K562 (cell line): ENCODE measurements around the gene SLC35B1. TPM values are rescaled to one million over a fixed set of nuclear protein-coding genes. Genes with fewer than 3 reads are reported as not detected.

Source experiments
- ATAC-seq: fragments of 200-7000 bp; cut with Tn5 transposase; 3 replicates; pipeline ENCODE4 v1.9.1; 2020; ENCODE audit warnings: moderate library complexity
- BruUV-seq: library from RNA; stranded (reverse); fragments of 400-500 nt; replicated peaks from 2 replicates; lab custom pipeline; 2021; lab: Mats Ljungman, UMichigan
- CTCF ChIA-PET: fragments of 300-600 bp; formaldehyde crosslinking; extraction: SDS; loops from one replicate; lab custom pipeline; 2021; ENCODE audit warnings: low intra/inter-chr PET ratio; lab: Yijun Ruan, JAX
- POLR2A ChIA-PET: fragments of 300-600, 350-650 bp; sonication (Branson Sonifier 250); formaldehyde crosslinking; extraction: SDS; loops from one replicate; lab custom pipeline; 2021; ENCODE audit warnings: antibody characterized with exemption, inconsistent platforms; lab: Yijun Ruan, JAX
- DNase-seq, 4 experiments: peaks; one replicate each; pipeline versions ENCODE4 v3.0.0 to v3.0.0-alpha.2; 2011 to 2018; ENCODE audit warnings: low spot score in 3 of 4, mixed read lengths in 3 of 4; ENCODE audit errors: extremely low read depth in 1 of 4
- FAIRE-seq: peaks from 2 replicates; lab custom pipeline; 2011; peaks lifted over from hg19 to GRCh38; lab: Jason Lieb, UNC
- H2AFZ ChIP-seq: 2 replicates; pipeline ENCODE4 v1.6.0; 2011; ENCODE audit warnings: low read depth, low read length, control low read depth, inconsistent platforms
- H3K27ac ChIP-seq: fragments of 200-600 bp; 3 replicates; pipeline ENCODE4 v1.8.0; 2011; ENCODE audit warnings: low read depth, mild to moderate bottlenecking, control low read depth, inconsistent platforms, low read length, moderate library complexity, mixed read lengths; ENCODE audit errors: extremely low read depth
- H3K27me3 ChIP-seq, 2 experiments: fragments of 300-600 bp in 1 of 2; 2 replicates in 1 of 2; 3 replicates in 1 of 2; pipeline versions ENCODE4 v1.6.0 to v1.8.0; 2011; ENCODE audit warnings: inconsistent platforms in 2 of 2, low read length in 2 of 2, mild to moderate bottlenecking in 1 of 2, mixed read lengths in 1 of 2, moderate library complexity in 1 of 2; ENCODE audit not compliant: control insufficient read depth in 2 of 2, insufficient read depth in 2 of 2
- H3K36me3 ChIP-seq: fragments of 300-600 bp; 3 replicates; pipeline ENCODE4 v1.8.0; 2011; ENCODE audit warnings: mild to moderate bottlenecking, low read length, inconsistent platforms; ENCODE audit not compliant: control insufficient read depth, insufficient read depth
- H3K4me1 ChIP-seq, 2 experiments: fragments of 200-600 bp in 1 of 2; replicated peaks in 1 of 2; 2 replicates in 1 of 2; 3 replicates in 1 of 2; pipeline versions ENCODE4 v1.5.1 to v1.8.0; 2011; ENCODE audit warnings: inconsistent platforms in 2 of 2, low read length in 2 of 2, mild to moderate bottlenecking in 1 of 2, mixed read lengths in 1 of 2, moderate library complexity in 1 of 2; ENCODE audit not compliant: control insufficient read depth in 2 of 2, insufficient read depth in 2 of 2
- H3K4me2 ChIP-seq: 2 replicates; pipeline ENCODE4 v1.6.1; 2011; ENCODE audit warnings: low read length, control low read depth, inconsistent platforms, mixed read lengths; ENCODE audit not compliant: insufficient read depth
- H3K4me3 ChIP-seq: fragments of 200-600 bp; sonication (generic), shearing (Covaris generic); 2 replicates; pipeline ENCODE4 v1.5.1; 2016; ENCODE audit warnings: control low read depth, inconsistent platforms
- H3K79me2 ChIP-seq: fragments of 200-600 bp; 3 replicates; pipeline ENCODE4 v1.8.0; 2011; ENCODE audit warnings: low read length, inconsistent platforms; ENCODE audit not compliant: control insufficient read depth, insufficient read depth
- H3K9ac ChIP-seq, 2 experiments: 2 replicates each; pipeline versions ENCODE4 v1.6.0 to v1.6.1; 2011; ENCODE audit warnings: low read depth in 2 of 2, low read length in 2 of 2, control low read depth in 1 of 2, inconsistent platforms in 1 of 2, mild to moderate bottlenecking in 1 of 2, mixed read lengths in 1 of 2; ENCODE audit not compliant: insufficient read depth in 1 of 2
- H3K9me1 ChIP-seq: one replicate; pipeline ENCODE4 v1.6.0; 2011; ENCODE audit warnings: inconsistent platforms, mild to moderate bottlenecking, low read length, moderate library complexity; ENCODE audit not compliant: control insufficient read depth, insufficient read depth
- H3K9me3 ChIP-seq: replicated peaks from 2 replicates; pipeline ENCODE4 v1.5.1; 2011; ENCODE audit warnings: low read depth, low read length, inconsistent platforms; ENCODE audit not compliant: control insufficient read depth, insufficient read depth
- H4K20me1 ChIP-seq: replicated peaks from 2 replicates; pipeline ENCODE4 v1.6.1; 2011; ENCODE audit warnings: low read length, inconsistent platforms, mixed read lengths; ENCODE audit not compliant: control insufficient read depth, insufficient read depth
- CCAR2 ChIP-seq: fragments of 200-400 bp; formaldehyde crosslinking; IDR thresholded peaks from 2 replicates; pipeline ENCODE4 v1.6.1; 2017; ENCODE audit warnings: mild to moderate bottlenecking, low read depth, low read length
- COPS2 ChIP-seq: fragments of 450-650 bp; conservative IDR thresholded peaks from 2 replicates; pipeline ENCODE4 v1.6.1; 2016; ENCODE audit warnings: mild to moderate bottlenecking, moderate library complexity
- E2F3 ChIP-seq: fragments of 250-450 bp; sonication (Bioruptor Pico); IDR thresholded peaks from 2 replicates; pipeline ENCODE4 v1.4.0; 2020; ENCODE audit warnings: mild to moderate bottlenecking
- EP300 ChIP-seq: IDR thresholded peaks from 2 replicates; pipeline ENCODE4 v1.6.1; 2012; ENCODE audit warnings: low read length, improper control_type of control experiment
- HNRNPUL1 ChIP-seq: fragments of 200-400 bp; formaldehyde crosslinking; IDR thresholded peaks from 2 replicates; pipeline ENCODE4 v1.6.1; 2017; ENCODE audit warnings: low read length
- MCM5 ChIP-seq: fragments of 450-650 bp; IDR thresholded peaks from 2 replicates; pipeline ENCODE4 v1.6.1; 2016; ENCODE audit warnings: low read depth
- NEUROD1 ChIP-seq: fragments of 150-350 bp; IDR thresholded peaks from 2 replicates; pipeline ENCODE4 v1.6.1; 2014; ENCODE audit warnings: borderline replicate concordance, low read length, low read depth; ENCODE audit not compliant: partially characterized antibody
- NR4A1 ChIP-seq, 2 experiments: fragments of 250-450 bp in 1 of 2; fragments of 450-650 bp in 1 of 2; sonication (Bioruptor Pico) in 1 of 2; IDR thresholded peaks; 2 replicates each; pipeline versions ENCODE4 v1.4.0 to v1.6.1; 2016 to 2020; ENCODE audit warnings: mild to moderate bottlenecking in 2 of 2, missing compliant biosample characterization in 1 of 2, missing genetic modification characterization in 1 of 2, moderate library complexity in 1 of 2
- POLR2G ChIP-seq: fragments of 200-400 bp; formaldehyde crosslinking; IDR thresholded peaks from 2 replicates; pipeline ENCODE4 v1.6.1; 2017; ENCODE audit warnings: low read depth, mild to moderate bottlenecking, antibody characterized with exemption, low read length, moderate library complexity
- RAD21 ChIP-seq, 2 experiments: fragments of 250-450 bp in 1 of 2; fragments of 450-650 bp in 1 of 2; sonication (Bioruptor Pico) in 1 of 2; formaldehyde crosslinking in 1 of 2; IDR thresholded peaks in 1 of 2; conservative IDR thresholded peaks in 1 of 2; 2 replicates each; pipeline versions ENCODE4 v1.4.0 to v1.8.0; 2020 to 2022; ENCODE audit warnings: mild to moderate bottlenecking in 2 of 2, moderate library complexity in 1 of 2
- RUNX1 ChIP-seq: sonication (generic); IDR thresholded peaks from 2 replicates; pipeline ENCODE4 v1.6.1; 2016; ENCODE audit warnings: antibody characterized with exemption, low read depth
- SAP30 ChIP-seq: fragments of 200-600 bp; sonication (generic); IDR thresholded peaks from 2 replicates; pipeline ENCODE4 v1.6.1; 2012; ENCODE audit warnings: borderline replicate concordance, low read depth, mild to moderate bottlenecking, moderate library complexity, low read length, control low read depth, inconsistent platforms; ENCODE audit not compliant: insufficient read depth, poor library complexity, severe bottlenecking
- SP2 ChIP-seq: IDR thresholded peaks from 2 replicates; pipeline ENCODE4 v1.6.1; 2011; ENCODE audit warnings: mild to moderate bottlenecking, low read depth, low read length, moderate library complexity; ENCODE audit not compliant: poor library complexity, severe bottlenecking; ENCODE audit errors: extremely low read depth
- TCF7 ChIP-seq: sonication (generic); IDR thresholded peaks from 2 replicates; pipeline ENCODE4 v1.6.1; 2016; ENCODE audit warnings: antibody characterized with exemption, borderline replicate concordance
- ZC3H11A ChIP-seq: IDR thresholded peaks from 2 replicates; pipeline ENCODE4 v1.6.1; 2012; ENCODE audit warnings: low read depth, low read length, improper control_type of control experiment
- ZC3H8 ChIP-seq: fragments of 450-650 bp; IDR thresholded peaks from 2 replicates; pipeline ENCODE4 v1.6.1; 2017
- ZFPM2 ChIP-seq: fragments of 250-450 bp; sonication (Bioruptor Pico); IDR thresholded peaks from 2 replicates; pipeline ENCODE4 v1.5.1; 2022; ENCODE audit warnings: mild to moderate bottlenecking
- ZNF12 ChIP-seq: sonication (generic); formaldehyde crosslinking; IDR thresholded peaks from 2 replicates; pipeline ENCODE4 v1.4.0; 2020; ENCODE audit warnings: mild to moderate bottlenecking, missing genetic modification reagents
- ZNF354B ChIP-seq: fragments of 250-450 bp; sonication (Bioruptor Pico); IDR thresholded peaks from 2 replicates; pipeline ENCODE4 v1.4.0; 2020
- ZNF79 ChIP-seq: fragments of 250-450 bp; sonication (Bioruptor Pico); IDR thresholded peaks from 2 replicates; pipeline ENCODE4 v1.4.0; 2020; ENCODE audit warnings: low read depth, mild to moderate bottlenecking, moderate library complexity
- ZNF830 ChIP-seq: fragments of 250-450 bp; sonication (Bioruptor Pico); IDR thresholded peaks from 2 replicates; pipeline ENCODE4 v1.5.0; 2021; ENCODE audit warnings: mild to moderate bottlenecking
- WGBS: fragments of 100-300 bp; shearing (Covaris generic); methylation state at CpG from one replicate; pipeline ENCODE4 v1.1.6; 2016; ENCODE audit warnings: low coverage, mixed read lengths; ENCODE audit not compliant: insufficient coverage; ENCODE audit errors: missing lambda C conversion rate; 5-methylcytosine and 5-hydroxymethylcytosine counted together
- in situ Hi-C: fragments of 300-500 bp; cut with MboI; formaldehyde crosslinking; loops from 4 replicates; pipeline ENCODE4 v1.15.0; 2018; ENCODE audit warnings: inconsistent platforms, mixed read lengths
- intact Hi-C: fragments of 100-400 bp; cut with micrococcal nuclease; formaldehyde crosslinking; loops from 2 replicates; pipeline ENCODE4 v1.14.2; 2022
- polyA plus RNA-seq, 8 experiments: library from polyadenylated mRNA; depleted of rRNA in 4 of 8; stranded (reverse) in 5 of 8; unstranded in 3 of 8; fragments of >200 nt; fragmentation: Nextera tagmentation in 2 of 8; fragmentation: Illumina TruSeq in 1 of 8; extraction: Ambion mirVana in 2 of 8; extraction: Trizol in 1 of 8; gene quantifications; 2 replicates each; pipeline versions ENCODE4 v1.2.1 to v1.2.3, GENCODE V29; 2011 to 2014; ENCODE audit warnings: inconsistent platforms in 1 of 8, missing spikeins in 1 of 8
- total RNA-seq, 7 experiments: library from RNA; depleted of rRNA in 6 of 7; stranded (reverse); fragments of >200 nt in 6 of 7; fragmentation: Illumina TruSeq in 2 of 7; extraction: Trizol in 2 of 7; gene quantifications; 2 replicates each; pipeline versions ENCODE4 v1.2.1 to v1.2.3, GENCODE V29; 2011 to 2021; ENCODE audit warnings: low replicate concordance in 1 of 7
- TF ChIP-seq, protein P1 (sequence below), 2 experiments: IDR thresholded peaks in 1 of 2; conservative IDR thresholded peaks in 1 of 2; 2 replicates each; pipeline ENCODE4 v1.6.1; 2016; ENCODE audit warnings: low read depth in 2 of 2, mild to moderate bottlenecking in 1 of 2, missing compliant biosample characterization in 1 of 2, missing genetic modification characterization in 1 of 2, moderate library complexity in 1 of 2

SLC35B1 gene
- total and polyA plus RNA-seq, 9 of the 15 experiments (the other 6 are each of a cell fraction or from before 2014, with no cell fraction given): 51.4 to 87.9 (median 66.3) TPM

DNA sequence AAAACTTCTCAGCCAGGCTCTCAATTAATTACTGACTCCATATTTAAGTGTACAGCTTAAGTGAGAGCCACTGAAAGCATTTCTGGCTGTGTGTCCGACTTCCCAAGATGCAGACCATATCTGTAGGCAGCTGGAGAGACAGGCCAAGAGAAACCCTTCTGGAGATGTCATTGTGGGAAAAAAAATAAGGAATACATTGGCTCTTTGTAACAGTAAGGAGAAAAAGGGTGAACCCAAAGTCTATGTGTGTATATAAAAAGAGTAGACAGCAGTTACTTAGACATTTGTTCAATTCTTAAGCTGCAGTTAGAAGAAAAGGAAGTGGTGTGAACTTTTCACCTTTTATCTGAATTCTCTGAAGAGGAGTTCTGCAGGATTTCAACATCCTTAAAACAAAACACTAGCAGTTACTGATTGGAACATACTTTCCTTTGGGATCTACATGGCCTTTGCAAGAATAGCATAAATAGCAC is 34.4 kb upstream of the SLC35B1 start:
- Histone ChIP-seq H3K27ac (peak overlapping the region; percentile 92; the same call in 2 of the 3 replicates), H2AFZ (no peak overlapping the region), H3K36me3 (peaks cover 75% of the 10 kb centered on the region), H3K4me2 (peak overlapping the region; percentile 35; the same call in 1 of the 2 replicates), H3K4me1 (peaks cover 28 to 75% of the 10 kb centered on the region in 2 experiments), H3K79me2 (peaks cover 87% of the 10 kb centered on the region), H3K9me1 (no peaks in the 10 kb centered on the region), H3K9ac (peak overlapping the region in 1 of 2 experiments; percentile 21; a peak in 1 of 4 replicates), H3K27me3 (no peaks in the 10 kb centered on the region), H3K9me3 (no peaks in the 10 kb centered on the region), H4K20me1 (peaks cover 10% of the 10 kb centered on the region), H3K4me3 (no peak overlapping the region)
- WGBS: 8% methylated on average over 1 of the region's 1 CpG
- in situ Hi-C loops: no loop called here
- FAIRE-seq (peak; percentile 19), DNase-seq (peak in 1 of 4 experiments; percentile 46), ATAC-seq (no peak)
- TSS peak; percentile 8 for BruUV-seq
- POLR2A ChIA-PET: interaction anchor here (0.6 to 4.1 kb wide), 6 partner anchors 14 to 46 kb away, joined by 3 to 21 read pairs (median 6); partner anchors contain the start of genes FAM117A, KAT7 and SLC35B1
- CTCF ChIA-PET: no interaction called here
- intact Hi-C loops: no loop called here
- TF ChIP-seq NEUROD1: no peak
- TF ChIP-seq SP2: no peak
- TF ChIP-seq ZNF79 (CRISPR knock-in tag): no peak
- TF ChIP-seq ZNF12 (CRISPR knock-in tag): no peak
- no peak for TF ChIP-seq MCM5
- no peak for TF ChIP-seq RUNX1
- TF ChIP-seq TCF7: no peak
- TF ChIP-seq E2F3 (CRISPR knock-in tag): no peak
- no peak for TF ChIP-seq ZFPM2 (CRISPR knock-in tag)
- TF ChIP-seq CCAR2: no peak
- TF ChIP-seq ZNF354B (CRISPR knock-in tag): no peak
- no peak for TF ChIP-seq ZNF830 (CRISPR knock-in tag)
- peak in 1 of 2 experiments; percentile 21; a peak in 2 of 4 replicates for TF ChIP-seq RAD21 (CRISPR knock-in tag; conservative IDR thresholded peaks at IDR 0.05 in 1 of 2, IDR thresholded peaks at IDR 0.05 in 1 of 2)
- no peak for TF ChIP-seq ZC3H8
- TF ChIP-seq COPS2: no peak
- TF ChIP-seq NR4A1 (CRISPR knock-in tag; IDR thresholded peaks at IDR 0.05): no peak
- TF ChIP-seq NR4A1 (tag; IDR thresholded peaks at IDR 0.05): no peak
- peak; percentile 91 for TF ChIP-seq EP300
- TF ChIP-seq POLR2G: no peak
- TF ChIP-seq ZC3H11A: no peak
- no peak for TF ChIP-seq SAP30
- no peak for TF ChIP-seq HNRNPUL1
- TF ChIP-seq, protein P1, sequence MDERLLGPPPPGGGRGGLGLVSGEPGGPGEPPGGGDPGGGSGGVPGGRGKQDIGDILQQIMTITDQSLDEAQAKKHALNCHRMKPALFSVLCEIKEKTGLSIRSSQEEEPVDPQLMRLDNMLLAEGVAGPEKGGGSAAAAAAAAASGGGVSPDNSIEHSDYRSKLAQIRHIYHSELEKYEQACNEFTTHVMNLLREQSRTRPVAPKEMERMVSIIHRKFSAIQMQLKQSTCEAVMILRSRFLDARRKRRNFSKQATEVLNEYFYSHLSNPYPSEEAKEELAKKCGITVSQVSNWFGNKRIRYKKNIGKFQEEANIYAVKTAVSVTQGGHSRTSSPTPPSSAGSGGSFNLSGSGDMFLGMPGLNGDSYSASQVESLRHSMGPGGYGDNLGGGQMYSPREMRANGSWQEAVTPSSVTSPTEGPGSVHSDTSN (CRISPR knock-in tag; IDR thresholded peaks at IDR 0.05; ENCODE audit: low read depth): no peak
- TF ChIP-seq, protein P1 (tag; conservative IDR thresholded peaks at IDR 0.05; ENCODE audit: low read depth): no peak
